NCI-H748 (cell line): ENCODE results near the gene NEURL3.
"Not testable (repeated sequence)": the region's sequence is repeated elsewhere in the genome, so short reads cannot be mapped to it uniquely, and the experiment has no call there.

Experiments used
- DNase-seq: peaks from one replicate; lab custom pipeline; 2025; ENCODE audit not compliant: unreplicated experiment; lab: John Stamatoyannopoulos, UW

The NEURL3 gene

GRCh38 chr2:96486696-96487095 lies 18.5 kb downstream of the NEURL3 start:
- no peak for DNase-seq

GRCh38 chr2:96485751-96486651 lies 19.2 kb downstream of the NEURL3 start:
- DNase-seq = peak; percentile 20

- no peak for DNase-seq
Measured at GRCh38 chr2:96485350-96485749, 19.8 kb downstream of the NEURL3 start.

GRCh38 chr2:96484091-96484490 lies 21.1 kb downstream of the NEURL3 start:
- DNase-seq = no peak

GRCh38 chr2:96477458-96477857 lies 27.7 kb downstream of the NEURL3 start:
- DNase-seq = no peak

GRCh38 chr2:96471772-96472171 lies 33.4 kb downstream of the NEURL3 start:
- no peak for DNase-seq

- no peak for DNase-seq
Measured at GRCh38 chr2:96470636-96471035, 34.5 kb downstream of the NEURL3 start.

- DNase-seq = no peak
Measured at GRCh38 chr2:96470109-96470508, 35.0 kb downstream of the NEURL3 start.

GRCh38 chr2:96468904-96469303 lies 36.3 kb downstream of the NEURL3 start:
- no peak for DNase-seq

- no peak for DNase-seq
Measured at GRCh38 chr2:96464651-96465050, 40.5 kb downstream of the NEURL3 start.

GRCh38 chr2:96464061-96464460 lies 41.1 kb downstream of the NEURL3 start:
- no peak for DNase-seq

GRCh38 chr2:96463119-96463518 lies 42.0 kb downstream of the NEURL3 start:
- no peak for DNase-seq

- DNase-seq = not testable (repeated sequence)
Measured at GRCh38 chr2:96461616-96462015, 43.5 kb downstream of the NEURL3 start.

GRCh38 chr2:96452053-96452452 lies 53.1 kb downstream of the NEURL3 start:
- no peak for DNase-seq

GRCh38 chr2:96449637-96450036 lies 55.5 kb downstream of the NEURL3 start:
- DNase-seq = no peak

GRCh38 chr2:96449174-96449573 lies 56.0 kb downstream of the NEURL3 start:
- DNase-seq = no peak

GRCh38 chr2:96447726-96448125 lies 57.4 kb downstream of the NEURL3 start:
- DNase-seq = no peak
